Chondrocyte (in vitro differentiated cells): Measurements from ENCODE around the gene GLYATL3. TPM values are rescaled to one million over a fixed set of nuclear protein-coding genes. Genes with fewer than 3 reads are reported as not detected.
A peak's percentile ranks its signal among the peaks of the same experiment; 100 is the strongest.

Experiments
- DNase-seq: peaks from one replicate; pipeline ENCODE4 v3.0.0; 2021; ENCODE audit warnings: mixed read lengths, low spot score
- H3K27ac Mint-ChIP-seq: one replicate; pipeline ENCODE4 v1.8.0; 2021; ENCODE audit warnings: mild to moderate bottlenecking, moderate library complexity, mixed read lengths; ENCODE audit not compliant: unreplicated experiment
- H3K27me3 Mint-ChIP-seq: 2 replicates; pipeline ENCODE4 v1.8.0; 2021; ENCODE audit warnings: low read depth, mixed read lengths
- H3K36me3 Mint-ChIP-seq: 2 replicates; pipeline ENCODE4 v1.8.0; 2021; ENCODE audit warnings: low read depth, mixed read lengths
- H3K4me1 Mint-ChIP-seq: 2 replicates; pipeline ENCODE4 v1.8.0; 2021; ENCODE audit warnings: low read depth, mild to moderate bottlenecking, mixed read lengths
- H3K4me3 Mint-ChIP-seq: one replicate; pipeline ENCODE4 v1.8.0; 2021; ENCODE audit warnings: mild to moderate bottlenecking, moderate library complexity, mixed read lengths; ENCODE audit not compliant: unreplicated experiment
- H3K9me3 Mint-ChIP-seq: 2 replicates; pipeline ENCODE4 v1.8.0; 2021; ENCODE audit warnings: low read depth, mixed read lengths
- total RNA-seq: library from RNA; stranded (reverse); gene quantifications from 3 replicates; pipeline ENCODE4 v1.2.1, GENCODE V29; 2021
- TF ChIP-seq, protein P1 (sequence below): fragments of 200-600 bp; sonication (generic); IDR thresholded peaks from 2 replicates; pipeline ENCODE4 v1.5.0; 2021; ENCODE audit warnings: antibody characterized with exemption, mild to moderate bottlenecking, moderate library complexity

GLYATL3 gene
- total RNA-seq, 1 donor from 2014 or later = not detected

DNA sequence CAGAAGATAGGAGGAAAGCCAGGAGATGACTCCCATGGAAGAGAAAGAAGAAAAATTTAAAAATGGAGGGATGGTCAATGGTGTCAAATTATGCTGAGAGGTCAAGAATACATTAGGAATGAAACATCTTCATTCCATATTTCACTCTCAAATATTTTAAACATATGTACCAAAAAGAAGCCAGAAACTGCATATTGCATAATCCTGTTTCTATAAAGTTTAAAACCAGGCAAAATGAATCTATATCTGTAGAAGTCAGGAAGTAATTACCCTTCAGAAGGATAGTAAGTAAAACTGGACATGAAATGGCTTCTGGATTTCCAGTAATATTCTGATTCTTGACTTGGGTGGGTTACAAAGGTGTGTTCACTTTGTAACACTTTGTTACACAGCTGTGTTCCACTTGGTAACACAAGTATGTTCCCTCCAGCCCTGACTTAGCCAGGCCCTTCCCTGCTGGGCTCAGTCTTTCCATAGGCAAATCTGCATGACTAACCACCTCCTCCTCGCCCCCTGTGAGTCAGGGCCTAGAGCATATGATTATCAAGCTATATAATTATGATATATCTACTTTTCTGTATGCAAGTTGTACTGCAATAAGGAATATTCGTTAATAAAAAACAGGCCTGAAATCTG, 30.5 kb downstream of the GLYATL3 start:
- H3K4me1 Mint-ChIP-seq = peaks cover 2% of the 10 kb centered on the region
- TF ChIP-seq, protein P1, sequence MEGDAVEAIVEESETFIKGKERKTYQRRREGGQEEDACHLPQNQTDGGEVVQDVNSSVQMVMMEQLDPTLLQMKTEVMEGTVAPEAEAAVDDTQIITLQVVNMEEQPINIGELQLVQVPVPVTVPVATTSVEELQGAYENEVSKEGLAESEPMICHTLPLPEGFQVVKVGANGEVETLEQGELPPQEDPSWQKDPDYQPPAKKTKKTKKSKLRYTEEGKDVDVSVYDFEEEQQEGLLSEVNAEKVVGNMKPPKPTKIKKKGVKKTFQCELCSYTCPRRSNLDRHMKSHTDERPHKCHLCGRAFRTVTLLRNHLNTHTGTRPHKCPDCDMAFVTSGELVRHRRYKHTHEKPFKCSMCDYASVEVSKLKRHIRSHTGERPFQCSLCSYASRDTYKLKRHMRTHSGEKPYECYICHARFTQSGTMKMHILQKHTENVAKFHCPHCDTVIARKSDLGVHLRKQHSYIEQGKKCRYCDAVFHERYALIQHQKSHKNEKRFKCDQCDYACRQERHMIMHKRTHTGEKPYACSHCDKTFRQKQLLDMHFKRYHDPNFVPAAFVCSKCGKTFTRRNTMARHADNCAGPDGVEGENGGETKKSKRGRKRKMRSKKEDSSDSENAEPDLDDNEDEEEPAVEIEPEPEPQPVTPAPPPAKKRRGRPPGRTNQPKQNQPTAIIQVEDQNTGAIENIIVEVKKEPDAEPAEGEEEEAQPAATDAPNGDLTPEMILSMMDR = no peak
- no peak overlapping the region for H3K27ac Mint-ChIP-seq
- no peaks in the 10 kb centered on the region for H3K36me3 Mint-ChIP-seq
- peaks cover 28% of the 10 kb centered on the region for H3K27me3 Mint-ChIP-seq
- no peak overlapping the region for H3K4me3 Mint-ChIP-seq
- no peaks in the 10 kb centered on the region for H3K9me3 Mint-ChIP-seq
- no peak for DNase-seq

DNA sequence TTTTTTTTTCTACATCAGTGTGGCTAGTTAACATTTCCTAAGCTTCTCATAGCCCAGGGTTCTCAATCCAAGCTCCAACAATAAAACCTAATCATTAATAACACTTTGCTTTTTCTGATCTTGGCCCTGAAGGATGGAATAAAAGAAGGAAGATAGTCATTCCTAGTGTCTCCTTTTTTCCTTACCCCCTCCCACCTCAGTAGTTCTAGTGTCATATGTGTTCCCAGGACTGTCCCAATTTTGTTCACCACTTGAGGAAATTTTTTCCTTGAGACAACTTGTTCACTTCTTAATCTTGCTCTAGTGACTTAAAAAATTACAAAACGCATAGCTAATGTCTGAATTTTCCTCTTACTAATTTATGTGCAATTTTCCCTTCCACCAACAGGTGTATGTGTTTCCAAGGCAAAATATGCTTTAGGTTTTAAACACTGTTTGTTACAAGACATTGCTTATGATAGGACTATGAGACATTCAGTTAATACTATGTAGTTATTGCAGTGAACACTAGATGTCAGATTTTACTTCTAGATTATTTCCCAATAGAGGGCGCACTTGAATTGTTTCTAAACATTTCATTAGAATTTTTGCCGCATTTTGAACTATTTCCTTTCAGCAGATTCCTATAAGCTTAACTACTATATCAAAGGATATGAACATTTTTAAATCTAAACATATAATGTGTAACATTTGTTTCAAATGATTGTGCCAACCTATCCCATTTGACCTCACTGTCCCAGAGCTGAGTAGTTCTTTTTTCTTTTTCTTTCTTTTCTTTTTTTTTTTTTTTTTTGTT, 32.2 kb downstream of the GLYATL3 start:
- Mint-ChIP-seq H3K4me1 (peaks cover 2% of the 10 kb centered on the region), H3K27ac (no peak overlapping the region), H3K27me3 (peaks cover 28% of the 10 kb centered on the region), H3K9me3 (no peaks in the 10 kb centered on the region), H3K36me3 (no peaks in the 10 kb centered on the region), H3K4me3 (no peak overlapping the region)
- TF ChIP-seq, protein P1 = peak; percentile 100
- DNase-seq = no peak

DNA sequence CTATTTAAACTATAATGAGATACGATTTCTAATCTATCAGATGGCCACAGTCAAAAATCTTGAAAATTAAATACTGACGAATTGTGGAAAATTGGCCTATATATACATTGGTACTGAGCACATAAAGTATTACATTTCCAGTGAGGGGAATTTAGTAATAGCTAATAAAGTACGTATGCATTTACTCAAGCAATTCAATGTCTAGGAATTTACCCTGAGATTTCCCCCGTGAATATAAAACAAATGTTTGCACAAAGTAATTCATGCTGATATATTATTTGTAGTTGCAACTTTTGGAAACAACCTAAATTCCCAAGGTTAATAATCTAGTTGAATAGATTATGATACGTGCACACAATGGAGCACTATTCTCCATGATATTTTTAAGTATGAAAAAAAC, 36.1 kb downstream of the GLYATL3 start:
- no peaks in the 10 kb centered on the region for H3K36me3 Mint-ChIP-seq
- H3K4me1 Mint-ChIP-seq = peaks cover 2% of the 10 kb centered on the region
- DNase-seq = no peak
- no peak overlapping the region for H3K4me3 Mint-ChIP-seq
- TF ChIP-seq, protein P1 = no peak
- no peaks in the 10 kb centered on the region for H3K9me3 Mint-ChIP-seq
- H3K27ac Mint-ChIP-seq = no peak overlapping the region
- H3K27me3 Mint-ChIP-seq = peaks cover 17% of the 10 kb centered on the region

DNA sequence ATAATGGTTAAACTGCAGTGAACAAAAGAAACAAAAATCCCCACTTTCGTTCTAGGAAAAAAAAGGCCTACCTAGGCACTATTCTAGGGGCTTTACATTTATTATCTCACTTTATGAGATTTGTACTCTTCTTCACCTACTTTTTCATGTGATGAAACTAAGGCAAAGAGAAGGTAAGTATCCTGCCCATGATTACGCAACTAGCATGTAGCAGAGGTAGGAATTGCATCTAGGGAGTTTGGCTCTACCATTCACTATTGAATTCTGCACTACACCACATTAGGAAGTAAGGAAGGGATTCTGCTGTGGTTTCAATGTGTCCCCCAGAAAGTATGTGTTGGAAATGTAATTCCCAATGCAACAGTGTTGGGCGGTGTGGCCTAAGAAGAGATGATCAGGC, 39.4 kb downstream of the GLYATL3 start:
- Mint-ChIP-seq H3K27ac (no peak overlapping the region), H3K27me3 (peaks cover 12% of the 10 kb centered on the region), H3K36me3 (no peaks in the 10 kb centered on the region), H3K9me3 (no peaks in the 10 kb centered on the region), H3K4me1 (no peaks in the 10 kb centered on the region), H3K4me3 (no peak overlapping the region)
- TF ChIP-seq, protein P1 = no peak
- no peak for DNase-seq

DNA sequence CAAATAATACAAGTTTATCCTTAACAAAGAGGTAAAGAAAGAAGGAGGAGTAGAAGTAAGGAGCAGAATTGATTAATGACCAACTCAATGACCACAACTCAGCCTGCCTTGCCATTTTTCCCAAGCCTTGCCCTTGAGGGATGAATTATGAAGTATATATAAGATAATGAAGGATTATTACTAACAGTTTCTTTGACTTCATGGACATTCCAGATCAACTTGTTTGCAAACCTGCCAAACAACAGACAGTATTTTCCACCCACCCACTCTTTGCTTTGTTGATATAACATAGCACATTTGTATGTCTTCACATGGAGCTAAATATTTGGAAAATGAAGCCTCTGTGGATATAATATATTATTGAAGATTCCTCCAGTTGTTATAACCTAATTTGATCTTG, 40.9 kb downstream of the GLYATL3 start:
- Mint-ChIP-seq H3K27me3 (peaks cover 7% of the 10 kb centered on the region), H3K36me3 (no peaks in the 10 kb centered on the region), H3K4me1 (no peaks in the 10 kb centered on the region), H3K27ac (no peak overlapping the region), H3K4me3 (no peak overlapping the region), H3K9me3 (no peaks in the 10 kb centered on the region)
- TF ChIP-seq, protein P1 = no peak
- DNase-seq = no peak
